Esophagus squamous epithelium (tissue), 5 donors: ENCODE measurements around the gene CSHL1. TPM values are rescaled to one million over a fixed set of nuclear protein-coding genes. Genes with fewer than 3 reads are reported as not detected.
"Not testable (repeated sequence)": the region's sequence is repeated elsewhere in the genome, so short reads cannot be mapped to it uniquely, and the experiment has no call there.

Experiments
- DNase-seq: peaks from one replicate; lab custom pipeline; 2025; lab: John Stamatoyannopoulos, UW
- H3K27ac ChIP-seq, 4 donors: fragments of 200-600 bp; sonication (generic); one replicate each; pipeline ENCODE4 v1.5.1; 2016 to 2019; ENCODE audit warnings: mild to moderate bottlenecking in 1 of 4
- H3K27me3 ChIP-seq, 4 donors: fragments of 200-600 bp; sonication (generic); 1 replicate in 3 of 4; 2 replicates in 1 of 4; pipeline versions ENCODE4 v1.5.1 to v1.6.0; 2017 to 2021; ENCODE audit warnings: antibody characterized with exemption in 1 of 4
- H3K36me3 ChIP-seq, 3 donors: fragments of 200-600 bp; sonication (generic); one replicate each; pipeline ENCODE4 v1.5.1; 2016 to 2019
- H3K4me1 ChIP-seq, 3 donors: fragments of 200-600 bp; sonication (generic); one replicate each; pipeline ENCODE4 v1.5.1; 2017 to 2019
- H3K4me3 ChIP-seq, 4 donors: fragments of 200-600 bp; sonication (generic); 1 replicate in 3 of 4; 2 replicates in 1 of 4; pipeline ENCODE4 v1.5.1; 2016 to 2019; ENCODE audit warnings: mild to moderate bottlenecking in 2 of 4, moderate library complexity in 1 of 4
- H3K9me3 ChIP-seq, 3 donors: fragments of 200-600 bp; sonication (generic); one replicate each; pipeline ENCODE4 v1.5.1; 2016 to 2019
- WGBS, 2 donors: methylation state at CpG; one replicate each; pipeline ENCODE4 v1.1.5; 2018; 5-methylcytosine and 5-hydroxymethylcytosine counted together
- intact Hi-C: fragments of 100-400 bp; cut with DNase I; formaldehyde crosslinking; loops from one replicate; pipeline ENCODE4 v1.15.0; 2022
- small RNA-seq, 4 donors: library from RNA; depleted of rRNA; stranded (forward); fragments of <200 nt; gene quantifications; one replicate each; pipeline ENCODE3, GENCODE V24; 2016
- total RNA-seq, 4 donors: library from RNA; depleted of rRNA; stranded (reverse); fragments of >200 nt; gene quantifications; one replicate each; pipeline ENCODE4 v1.1.0, GENCODE V29; 2016
- donor health status: DM: yes; HTN: yes; CAD: no.

CSHL1 gene
- total RNA-seq, 4 donors from 2014 or later, result not detected

DNA sequence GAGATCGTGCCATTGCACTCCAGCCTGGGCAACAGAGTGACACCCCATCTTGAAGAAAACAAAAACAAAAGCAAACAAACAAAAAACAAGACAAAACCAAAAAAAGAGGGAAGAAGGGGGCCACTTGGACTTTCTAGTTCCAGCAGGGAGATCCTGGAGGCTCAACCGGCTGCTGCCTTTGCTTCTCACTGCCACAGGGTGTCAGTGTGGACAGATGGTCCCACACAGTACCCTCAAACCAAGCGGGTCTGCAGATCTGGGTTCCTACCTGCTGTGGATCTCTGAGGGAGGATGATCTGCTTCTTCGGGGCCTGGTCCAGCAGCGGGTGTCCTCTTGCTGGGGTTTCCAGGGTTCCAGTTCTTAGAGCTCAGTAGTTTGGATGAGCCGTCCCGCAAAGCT, 44.4 kb downstream of the CSHL1 start:
- H3K27me3 ChIP-seq, H3K9me3 ChIP-seq, intact Hi-C loops, H3K4me3 ChIP-seq, H3K27ac ChIP-seq, H3K36me3 ChIP-seq, DNase-seq, H3K4me1 ChIP-seq: not testable (repeated sequence)
- 69 to 74% methylated on average over 3 to 6 of the region's 7 CpGs for WGBS, 2 donors

Small RNAs within 50 kb of the gene (small RNA-seq; reads per million reads assigned to genes)
- gene AC040958.1 (0 reads per million in 4 donors), gene AC127029.1 (0 reads per million in 4 donors), gene GH1 (0 reads per million in 4 donors)

Other genes starting within 250 kb of the CSHL1 start
- gene LIMD2, start 211.1 kb downstream of the CSHL1 start, total RNA-seq, result 1 to 10 TPM; 1.6 to 8.5 (median 4.7) TPM
- gene STRADA, start 169.5 kb downstream of the CSHL1 start, total RNA-seq, result 10 to 100 TPM in 3 of 4 donors, 1 to 10 TPM in 1; 9.2 to 25.4 (median 18.6) TPM
- 10 to 100 TPM; 55.9 to 66.4 (median 63.7) TPM for gene CCDC47, start 137.7 kb downstream of the CSHL1 start, total RNA-seq
- 10 to 100 TPM; 27.1 to 88.5 (median 51.9) TPM for gene DDX42, start 137.1 kb downstream of the CSHL1 start, total RNA-seq
- 10 to 100 TPM; 55.0 to 87.9 (median 80.7) TPM for gene PSMC5, start 83.8 kb downstream of the CSHL1 start, total RNA-seq
- gene FTSJ3, start 83.6 kb downstream of the CSHL1 start, total RNA-seq, result 10 to 100 TPM; 19.8 to 52.3 (median 29.0) TPM
- gene SMARCD2, start 68.6 kb downstream of the CSHL1 start, total RNA-seq, result 100 to 1,000 TPM; 111 to 161 (median 133) TPM
- gene CSH2, start 37.6 kb downstream of the CSHL1 start, total RNA-seq, result not detected
- not detected for gene GH2, start 29.3 kb downstream of the CSHL1 start, total RNA-seq
- not detected for gene CSH1, start 14.7 kb downstream of the CSHL1 start, total RNA-seq
- not detected for gene GH1, start 7.6 kb upstream of the CSHL1 start, total RNA-seq
- gene CD79B, start 21.1 kb upstream of the CSHL1 start, total RNA-seq, result 1 to 10 TPM in 3 of 4 donors, not detected in 1; 1.1 to 2.0 (median 1.3) TPM
- gene SCN4A, start 61.7 kb upstream of the CSHL1 start, total RNA-seq, result under 1 TPM in 2 of 4 donors, not detected in 2; under 0.01 to 0.12 TPM
- under 1 TPM in 1 of 4 donors, not detected in 3; 0.09 TPM for gene PRR29, start 87.1 kb upstream of the CSHL1 start, total RNA-seq
- gene ICAM2, start 109.4 kb upstream of the CSHL1 start, total RNA-seq, result 10 to 100 TPM in 2 of 4 donors, 1 to 10 TPM in 1, not detected in 1; 2.8 to 28.8 (median 11.8) TPM
- 10 to 100 TPM in 3 of 4 donors, 1 to 10 TPM in 1; 9.2 to 19.1 (median 15.1) TPM for gene ERN1, start 218.9 kb upstream of the CSHL1 start, total RNA-seq